ENCODE measurements around the gene KATNAL2. TPM values are rescaled to one million over a fixed set of nuclear protein-coding genes. Genes with fewer than 3 reads are reported as not detected.
A peak's percentile ranks its signal among the peaks of the same experiment; 100 is the strongest.
"Not testable (repeated sequence)": the region's sequence is repeated elsewhere in the genome, so short reads cannot be mapped to it uniquely, and the experiment has no call there.

Gene KATNAL2
- polyA plus RNA-seq, 5 donors, result 5.4 to 8.5 (median 7.3) TPM

DNA sequence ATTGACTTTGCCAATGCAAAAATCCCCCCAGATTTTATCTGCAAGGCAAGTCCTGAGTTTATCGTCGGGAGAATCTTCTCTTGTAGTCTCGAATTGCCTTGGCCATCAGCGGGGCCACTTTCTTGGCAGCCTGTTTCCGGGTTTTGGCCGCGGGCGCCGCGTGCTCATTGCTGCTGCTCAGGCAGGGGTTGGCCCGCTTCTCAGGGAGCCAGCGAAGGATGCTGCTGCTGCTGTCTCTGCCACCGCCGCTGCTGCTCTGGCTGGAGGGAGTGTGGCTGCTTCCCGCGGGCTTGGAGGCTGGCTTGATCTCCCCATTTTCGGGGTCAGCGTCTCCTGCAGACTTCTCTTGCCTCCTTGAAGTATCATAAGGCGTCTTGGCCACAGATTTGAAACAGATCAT lies 115.5 kb downstream of the KATNAL2 start:
- no peak for DNase-seq

DNA sequence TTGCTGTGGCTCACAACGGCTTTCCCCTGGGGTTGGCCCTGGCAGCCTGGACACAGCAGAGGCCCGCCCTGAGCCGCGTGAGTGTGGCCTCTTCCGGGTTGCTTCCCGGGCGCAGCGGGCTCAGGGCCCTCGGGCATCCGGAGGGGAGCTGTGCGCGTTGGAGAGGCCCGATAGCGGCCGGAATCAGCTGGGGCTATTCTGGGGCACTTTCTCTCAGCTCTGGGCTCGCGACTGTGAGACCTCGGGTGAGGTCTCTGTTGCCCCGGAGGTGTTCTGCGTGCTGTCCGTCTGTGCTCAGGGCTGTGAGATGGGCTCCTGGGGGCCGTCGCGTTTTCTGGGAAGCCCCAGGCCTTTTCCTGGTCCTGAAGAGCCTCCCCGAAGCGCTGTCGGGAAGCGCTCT lies 117.2 kb downstream of the KATNAL2 start:
- not testable (repeated sequence) for DNase-seq

DNA sequence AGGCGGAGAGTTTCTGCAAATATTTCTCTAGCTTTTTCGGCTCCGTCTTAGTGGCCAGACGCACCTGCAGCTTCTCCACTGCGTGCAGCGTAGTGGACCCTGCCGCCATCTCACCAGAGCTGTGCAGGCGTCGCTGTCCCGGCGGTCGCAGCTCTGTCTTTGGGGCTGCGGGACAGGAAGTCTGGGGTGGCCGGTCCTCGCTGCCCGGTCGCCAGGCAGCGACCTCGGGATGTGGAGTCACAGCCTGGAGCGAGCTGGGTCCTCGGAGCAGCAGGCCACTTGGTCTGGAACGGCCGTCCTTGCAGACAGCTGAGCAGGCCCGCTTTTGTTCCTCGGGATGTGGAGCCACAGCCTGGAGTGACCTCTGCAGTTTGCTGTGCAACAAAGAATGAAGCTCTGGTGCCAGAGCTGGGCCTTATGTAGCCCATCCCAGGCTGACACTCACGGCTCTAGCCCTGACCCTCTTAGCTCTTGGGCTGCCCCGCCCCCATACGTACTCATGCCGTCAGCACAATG lies 117.8 kb downstream of the KATNAL2 start, which contains the start of gene ELOA2:
TSS of gene ELOA2 (minus strand) at position 466 of the 516 bp plus-strand sequence. CDS start at position 109, 357 bp downstream.
- DNase-seq, result no peak

DNA sequence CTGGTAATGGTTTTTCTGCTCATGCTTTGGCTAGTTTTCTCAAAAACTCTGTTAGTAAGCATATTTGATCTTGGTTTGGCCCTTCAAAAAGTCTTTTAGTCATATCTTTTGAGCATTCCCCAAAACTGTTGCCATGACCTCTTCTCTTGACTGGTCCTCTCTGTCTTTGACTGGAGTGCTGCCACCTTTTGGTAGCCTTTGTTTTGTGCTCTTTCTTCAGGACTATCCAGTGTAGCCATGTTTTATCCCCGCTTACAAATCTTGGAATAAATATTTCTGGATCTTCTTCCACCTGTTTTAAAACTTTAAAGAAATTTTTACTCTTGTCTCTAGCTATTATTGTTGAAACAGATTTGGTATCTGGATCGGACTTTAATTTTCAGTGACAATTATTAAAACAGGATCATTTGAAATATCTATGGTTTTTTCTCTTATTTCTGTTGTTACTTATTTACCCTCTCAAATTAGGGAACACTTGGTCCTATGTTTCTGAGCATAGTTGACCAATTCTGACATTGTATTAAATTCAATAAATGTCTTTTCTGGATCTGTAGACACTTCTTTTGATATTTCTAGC lies 119.0 kb downstream of the KATNAL2 start:
- DNase-seq, result no peak

DNA sequence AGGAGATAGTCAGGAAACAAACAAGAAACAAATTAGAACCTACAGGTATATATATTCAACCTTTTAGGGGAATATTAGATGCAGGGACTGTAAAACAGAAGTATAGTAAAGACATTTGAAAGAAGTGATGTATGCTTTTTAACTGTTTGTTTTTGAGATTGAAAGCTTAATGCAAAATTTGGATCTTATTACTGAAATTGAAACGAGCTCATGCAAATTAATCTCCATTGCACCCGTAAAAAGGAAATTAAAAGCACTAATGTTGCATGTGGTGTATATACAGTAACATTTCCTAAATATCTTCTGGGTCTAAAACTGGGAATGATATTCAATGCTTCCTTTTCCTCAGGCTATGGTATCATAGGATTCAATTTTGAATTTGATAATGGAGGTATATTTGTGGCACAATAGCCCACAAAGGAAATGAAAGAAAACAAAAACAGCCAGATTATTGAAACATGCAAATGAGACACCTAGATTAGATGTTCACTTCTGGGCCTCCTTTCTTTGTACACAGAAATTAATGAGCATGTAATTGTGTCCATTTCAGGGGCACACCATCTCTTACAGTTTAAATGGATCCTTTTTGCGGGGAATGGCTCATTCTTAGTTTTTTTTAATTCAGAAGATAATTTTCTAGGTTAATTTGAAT lies 119.7 kb downstream of the KATNAL2 start:
- no peak for DNase-seq

DNA sequence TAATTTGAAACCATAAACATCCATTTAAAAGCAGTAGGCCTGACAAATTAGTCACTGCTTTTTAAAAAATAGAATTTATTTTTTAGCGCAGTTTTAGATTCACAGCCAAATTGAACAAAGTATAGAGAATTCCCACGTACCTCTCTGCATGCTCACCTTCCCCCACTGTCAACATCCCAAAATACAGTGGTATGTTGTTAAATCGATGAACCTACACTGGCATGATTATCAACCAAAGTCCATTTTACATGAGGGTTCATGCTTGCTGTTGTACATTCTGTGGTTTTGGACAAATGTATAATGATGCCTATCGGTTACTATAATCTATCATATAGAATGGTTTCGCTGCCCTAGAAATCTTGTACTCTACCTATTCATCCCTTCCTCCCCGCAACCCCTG lies 123.6 kb downstream of the KATNAL2 start:
- no peak for DNase-seq

DNA sequence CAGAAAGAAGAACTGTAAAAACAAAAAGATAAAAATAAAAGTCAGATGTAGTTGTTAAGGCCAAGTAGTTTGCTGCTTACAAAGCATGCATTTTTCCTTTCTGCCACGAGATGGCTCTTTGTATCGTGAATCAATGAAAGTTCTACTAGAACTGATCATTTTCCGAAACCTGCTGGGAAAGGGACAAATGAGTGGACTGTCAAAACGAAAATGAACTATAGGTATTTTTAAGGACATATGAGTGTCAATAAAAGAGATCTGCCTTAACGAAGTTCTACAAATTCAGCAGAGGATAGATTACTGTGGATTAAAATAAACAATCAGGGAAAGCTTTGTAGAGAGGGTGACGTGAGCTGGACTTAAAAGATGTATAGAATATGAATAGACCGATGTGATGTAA lies 133.1 kb downstream of the KATNAL2 start:
- DNase-seq, result peak; percentile 13 to 14

DNA sequence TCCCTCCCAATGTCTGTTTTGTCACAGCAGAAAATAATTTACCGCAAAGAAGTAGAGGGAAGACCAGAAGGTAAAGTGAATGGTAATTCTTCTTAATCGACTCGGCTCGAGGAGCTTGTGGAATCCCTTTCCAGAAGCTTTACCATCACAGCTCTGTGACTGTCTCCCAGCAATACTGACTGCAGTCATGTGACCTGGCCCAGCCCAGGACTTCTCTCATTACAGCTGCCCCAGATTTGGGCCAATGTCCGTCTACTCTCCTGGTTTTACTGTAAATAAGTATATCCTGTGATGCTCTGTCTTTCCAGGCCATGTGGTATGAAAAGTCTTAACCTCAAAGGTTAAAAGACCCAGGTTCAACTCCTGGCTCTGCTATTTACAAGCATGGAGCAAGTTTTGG lies 137.0 kb downstream of the KATNAL2 start:
- DNase-seq, result no peak

DNA sequence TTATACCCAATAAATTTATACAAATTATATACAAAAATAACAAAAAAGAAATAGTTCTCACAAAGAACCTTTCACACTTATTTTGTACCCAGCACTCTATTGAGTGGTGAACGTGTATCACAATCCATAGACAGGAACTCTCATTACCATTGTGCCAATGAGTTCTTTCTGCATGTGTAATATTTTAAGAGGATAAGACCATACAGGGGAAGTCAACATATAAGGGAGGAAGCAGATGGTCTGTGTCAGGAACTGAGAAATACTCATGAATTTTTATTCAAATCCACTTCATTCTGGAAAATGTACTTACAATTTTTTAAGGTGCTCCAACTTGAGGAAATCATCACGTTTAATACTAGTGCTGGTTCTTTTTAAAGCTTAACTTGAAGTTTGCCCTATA lies 145.1 kb downstream of the KATNAL2 start:
- no peak for DNase-seq

DNA sequence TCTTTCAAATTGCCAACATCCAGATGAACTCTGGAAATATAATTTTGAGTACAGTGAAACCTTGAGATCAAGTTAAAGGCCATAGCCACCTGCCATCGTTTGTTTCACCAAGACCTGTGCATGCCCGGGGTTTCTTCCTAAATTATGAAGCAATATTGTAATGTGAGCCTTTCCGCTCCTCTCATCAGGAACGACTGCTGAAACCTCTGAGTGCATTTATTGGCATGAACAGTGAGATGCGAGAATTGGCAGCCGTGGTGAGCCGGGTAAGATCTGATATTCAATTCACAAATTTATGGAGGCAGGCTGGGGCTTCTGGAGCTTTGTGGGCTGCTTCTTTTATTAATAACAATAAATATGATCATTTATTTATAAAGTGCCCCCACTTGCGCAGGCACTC lies 145.7 kb downstream of the KATNAL2 start:
- DNase-seq, result no peak

DNA sequence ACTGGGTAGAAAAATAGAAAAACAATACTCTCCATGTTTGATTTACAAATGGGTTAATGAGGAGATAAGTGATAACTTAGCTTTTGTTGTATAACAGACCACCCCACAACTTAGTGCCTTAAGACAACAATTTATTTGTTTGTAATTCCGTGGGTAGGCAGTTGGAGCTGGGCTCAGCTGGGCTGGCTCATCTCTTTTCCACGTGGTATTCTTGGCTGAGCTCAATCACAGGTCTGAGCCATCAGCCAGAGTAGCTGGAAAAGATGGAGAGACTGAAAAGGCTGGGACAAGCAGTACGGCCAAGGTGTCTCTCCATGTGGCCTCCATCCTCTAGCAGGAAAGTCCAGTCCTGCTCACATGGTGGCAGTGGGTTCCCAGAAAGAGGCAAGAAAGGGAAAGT lies 150.2 kb downstream of the KATNAL2 start:
- DNase-seq, result no peak

DNA sequence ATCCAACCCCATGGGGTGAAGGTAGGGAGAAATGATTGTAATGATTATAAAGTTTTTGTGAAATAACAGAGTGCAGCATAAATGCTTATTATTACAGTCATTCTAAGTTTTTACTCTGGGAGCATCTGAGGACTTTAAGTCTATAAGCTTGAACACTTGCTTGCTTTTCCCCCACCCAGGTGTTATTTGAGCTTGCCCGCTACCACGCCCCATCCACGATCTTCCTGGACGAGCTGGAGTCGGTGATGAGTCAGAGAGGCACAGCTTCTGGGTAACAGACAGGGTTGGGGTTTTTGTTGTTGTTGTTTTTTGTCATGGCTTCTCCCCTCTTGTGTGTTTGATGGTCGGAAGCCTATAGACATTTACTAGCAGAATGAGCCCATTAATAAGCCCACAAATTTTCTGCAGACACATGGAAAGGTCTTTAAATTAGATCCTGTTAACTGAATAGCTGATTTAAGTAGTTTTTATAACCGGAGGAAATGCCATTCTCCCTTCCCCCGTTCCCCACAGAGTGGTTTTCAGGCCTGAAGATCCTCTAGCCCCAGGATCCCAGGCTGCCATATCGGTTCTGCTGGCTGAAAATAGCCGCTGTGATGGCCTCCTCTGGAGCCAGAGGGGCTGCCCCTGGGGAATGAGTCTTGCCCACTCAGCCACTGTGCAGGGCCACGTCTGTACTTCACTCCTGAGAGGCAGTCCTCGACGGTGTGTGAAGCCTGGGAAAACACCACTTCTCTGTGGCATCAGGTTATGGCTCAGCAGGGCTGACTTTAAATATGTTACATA lies 157.9 kb downstream of the KATNAL2 start:
- no peak for DNase-seq

DNA sequence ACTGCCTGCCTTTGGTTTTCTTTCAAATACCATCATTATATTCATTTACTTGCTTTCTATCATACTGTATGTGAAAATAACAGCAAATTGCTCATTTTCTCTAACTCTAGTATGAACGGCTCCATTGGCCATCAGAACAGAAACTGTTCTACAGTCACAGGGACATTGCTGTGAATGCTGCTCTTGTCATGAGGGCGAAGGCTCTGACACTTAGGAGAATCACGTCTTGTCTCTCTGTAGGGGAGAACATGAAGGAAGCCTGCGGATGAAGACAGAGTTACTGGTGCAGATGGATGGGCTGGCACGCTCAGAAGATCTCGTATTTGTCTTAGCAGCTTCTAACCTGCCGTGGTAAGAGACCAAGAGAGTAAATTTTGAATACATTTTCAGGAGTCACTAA lies 159.7 kb downstream of the KATNAL2 start:
- DNase-seq, result no peak

DNA sequence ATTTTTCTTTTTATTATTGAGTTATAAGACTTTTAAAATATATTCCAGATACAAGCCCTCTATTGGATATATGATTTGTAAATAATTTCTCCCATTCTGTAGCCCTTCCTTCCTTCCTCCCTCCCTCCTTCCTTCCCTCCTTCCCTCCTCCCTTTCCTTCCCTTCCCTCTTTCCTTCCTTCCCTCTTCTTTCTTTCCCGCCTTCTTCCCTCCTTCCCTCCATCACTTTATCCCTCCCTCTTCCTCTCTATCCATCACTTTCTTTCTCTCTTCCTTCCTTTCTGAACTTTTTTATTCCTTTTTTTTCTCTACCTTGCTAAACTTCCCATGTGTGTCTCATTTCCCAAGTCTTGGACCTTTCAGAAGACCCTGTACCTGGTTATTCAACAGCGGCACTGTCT lies 163.5 kb downstream of the KATNAL2 start:
- DNase-seq, result no peak

DNA sequence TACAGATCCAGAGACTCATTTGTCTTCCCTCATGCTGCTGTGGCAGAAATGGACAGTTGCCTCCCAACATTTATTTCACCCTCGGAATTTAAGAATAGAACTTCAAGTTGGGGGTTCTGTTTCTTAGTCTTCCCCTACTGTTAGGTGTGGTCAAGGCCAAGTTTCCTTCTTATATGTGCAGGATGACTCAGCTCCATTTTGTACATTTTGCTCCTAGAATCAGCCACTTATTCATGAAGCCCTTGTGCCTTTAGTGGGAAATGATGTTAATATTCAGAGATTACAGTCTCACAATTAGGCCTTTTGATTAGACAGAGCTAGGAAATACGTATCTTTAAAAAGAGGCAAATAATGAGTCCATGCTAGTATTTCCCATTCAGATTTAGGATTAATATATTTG lies 164.2 kb downstream of the KATNAL2 start:
- no peak for DNase-seq

DNA sequence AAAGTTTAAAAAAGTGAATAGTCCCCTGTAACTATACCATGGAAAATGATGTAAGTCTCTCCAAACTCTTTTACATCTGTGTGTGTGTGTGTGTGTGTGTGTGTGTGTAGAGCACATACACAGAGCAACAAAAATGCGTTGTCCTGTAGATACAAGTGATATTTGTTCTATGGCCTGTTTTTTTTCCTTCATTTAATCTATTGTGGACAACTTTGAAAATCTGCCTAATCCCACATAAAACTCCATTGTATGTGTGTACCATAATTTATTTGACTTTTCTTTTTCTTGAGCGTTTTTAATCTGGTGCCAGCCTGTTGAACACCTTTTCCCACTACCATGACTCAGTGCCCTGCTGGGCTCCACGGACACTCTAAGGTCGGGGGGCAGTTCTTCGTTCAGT lies 170.3 kb downstream of the KATNAL2 start:
- DNase-seq, result no peak

DNA sequence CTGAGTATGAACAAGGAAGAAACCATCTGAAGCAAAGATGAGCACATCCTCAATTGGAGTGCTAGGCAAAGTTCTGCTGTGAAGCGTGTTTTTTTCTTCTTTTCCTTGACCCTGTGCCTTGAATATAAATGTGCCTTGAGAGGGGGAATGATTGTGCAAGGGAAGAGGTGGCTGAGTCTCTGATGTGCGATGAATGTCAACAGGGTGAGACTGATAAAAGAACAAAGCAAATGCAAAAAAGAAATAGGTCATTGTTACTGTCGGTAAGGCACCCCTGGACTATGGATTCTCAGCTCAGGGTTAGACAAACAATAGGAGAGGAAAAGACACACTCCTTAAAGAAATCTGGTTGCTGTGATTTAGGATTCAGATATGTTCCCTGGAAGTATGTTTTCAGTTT lies 178.4 kb downstream of the KATNAL2 start:
- no peak for DNase-seq

DNA sequence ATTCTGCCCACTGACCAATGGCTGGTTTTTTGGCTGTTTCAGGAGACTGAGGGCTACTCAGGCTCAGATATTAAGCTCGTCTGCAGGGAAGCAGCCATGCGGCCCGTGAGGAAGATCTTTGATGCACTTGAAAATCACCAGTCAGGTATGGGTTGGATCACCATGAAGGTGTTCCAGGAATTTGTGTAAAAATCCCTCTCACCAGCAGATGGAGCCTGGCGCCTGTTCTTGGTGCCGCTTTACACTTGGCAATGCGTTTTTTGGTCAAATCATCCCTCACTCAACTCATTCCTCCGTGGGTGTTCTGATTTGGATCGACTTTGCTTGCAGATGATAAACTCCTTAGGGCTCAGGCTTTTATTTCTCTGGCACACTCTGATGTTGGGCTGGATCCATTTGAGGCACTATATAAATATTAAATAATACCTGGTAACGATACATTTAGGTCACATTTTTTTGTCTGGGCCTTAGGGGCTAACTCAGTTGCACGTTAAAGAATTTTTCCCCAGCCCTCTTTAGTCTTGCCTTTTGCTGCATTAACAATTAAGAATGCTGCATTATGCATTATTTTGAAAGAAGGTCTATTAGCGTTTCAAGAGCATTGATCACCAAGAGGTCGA lies 182.9 kb downstream of the KATNAL2 start:
- peak; percentile 21 to 38 for DNase-seq

DNA sequence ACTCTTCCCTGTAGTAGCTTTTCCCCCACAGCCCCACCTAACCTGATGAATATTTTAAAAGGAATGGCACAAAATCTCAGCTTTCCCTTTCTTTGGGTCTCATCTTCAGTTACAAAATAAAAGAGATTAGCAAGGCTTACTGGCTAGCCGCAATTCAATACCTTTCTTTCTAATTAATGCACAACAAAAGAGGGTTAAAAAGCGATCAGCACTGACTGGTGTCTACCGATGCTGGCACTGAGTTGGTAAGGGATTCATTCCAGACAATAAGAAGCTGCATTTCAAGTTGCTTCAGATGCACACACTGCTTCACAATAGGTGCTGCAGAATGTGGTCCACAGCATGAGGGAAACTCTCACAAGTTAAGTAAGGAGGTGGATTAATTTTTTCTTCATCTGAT lies 191.0 kb downstream of the KATNAL2 start:
- DNase-seq, result no peak

DNA sequence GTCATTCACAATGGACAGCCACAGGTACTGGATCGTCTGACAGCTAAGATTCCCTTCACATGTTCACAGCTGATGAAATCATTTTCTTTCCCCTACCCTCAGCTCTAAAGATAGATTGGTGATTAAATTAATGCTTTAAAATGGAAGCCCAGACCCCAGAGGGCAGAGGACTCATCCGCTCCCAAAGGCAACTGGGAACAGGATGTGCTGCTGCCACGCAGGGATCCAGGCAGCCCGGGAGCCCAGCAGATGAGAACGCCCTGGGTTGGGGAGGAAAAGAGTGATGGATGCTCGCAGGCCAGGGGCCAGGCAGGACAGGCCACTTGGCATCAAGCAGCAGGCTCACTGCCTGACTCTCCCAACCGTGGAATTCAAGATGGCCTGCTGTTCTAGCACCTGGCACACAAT lies 191.6 kb downstream of the KATNAL2 start:
- DNase-seq, result no peak

DNA sequence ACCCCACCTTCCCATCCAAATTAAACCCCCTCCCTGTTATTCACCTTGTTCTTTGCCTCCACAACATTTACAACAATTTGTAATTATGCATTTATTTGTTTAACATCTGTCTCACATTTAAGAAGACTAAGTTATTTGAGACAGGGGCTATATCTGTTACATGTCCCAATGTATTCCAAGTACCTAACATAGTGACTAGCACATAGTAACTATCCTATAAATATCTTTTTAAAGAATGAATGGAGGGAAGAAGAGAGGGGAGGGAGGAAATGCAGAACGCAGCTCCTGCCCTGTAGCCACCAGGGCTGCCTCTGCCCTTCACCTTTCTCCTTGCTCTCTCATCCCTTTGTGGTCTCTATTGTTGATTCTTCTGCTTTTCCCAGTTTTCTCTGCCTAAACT lies 192.3 kb downstream of the KATNAL2 start:
- no peak for DNase-seq

DNA sequence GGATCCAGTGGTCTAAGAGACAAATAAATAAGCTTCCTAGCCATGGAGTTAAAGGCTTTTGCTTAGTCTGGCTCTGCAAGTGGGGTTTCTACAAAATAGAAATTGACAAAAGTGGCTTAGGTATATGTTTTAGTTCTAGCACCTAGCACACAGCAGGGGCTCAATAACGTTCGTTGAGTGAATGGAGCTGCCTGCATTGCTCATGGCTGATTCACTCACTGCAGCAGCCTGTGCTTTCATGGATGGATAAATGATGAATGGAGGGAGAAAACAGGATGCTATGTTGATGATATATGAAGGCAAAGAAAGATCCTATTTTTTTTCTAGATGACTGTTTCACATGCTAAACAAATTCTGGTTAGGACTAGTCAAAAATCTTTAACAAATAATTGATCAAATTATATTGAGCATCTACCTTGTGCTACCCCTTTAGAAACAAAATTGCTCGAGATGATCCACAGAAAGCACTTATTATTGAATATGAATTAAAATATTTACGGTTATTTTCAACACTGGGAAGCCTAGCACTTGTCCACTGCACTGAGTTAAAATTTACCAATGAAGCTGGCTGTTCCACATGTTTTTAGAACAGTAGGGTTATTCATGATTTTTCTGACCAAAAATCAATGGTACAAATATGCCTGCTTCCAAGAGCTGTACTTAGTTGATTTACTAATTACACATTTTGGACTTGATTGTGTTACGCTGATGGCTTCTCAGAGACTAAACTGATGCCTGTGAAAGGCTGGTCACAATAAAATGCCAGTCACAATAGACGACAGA lies 193.3 kb downstream of the KATNAL2 start:
- no peak for DNase-seq

All from right lung (tissue), 5 donors.